ENCODE measurements around the gene HOXA6. TPM values are rescaled to one million over a fixed set of nuclear protein-coding genes. Genes with fewer than 3 reads are reported as not detected.
A peak's percentile ranks its signal among the peaks of the same experiment; 100 is the strongest.

HOXA6 gene
- total and polyA plus RNA-seq, 11 donors = not detected

DNA sequence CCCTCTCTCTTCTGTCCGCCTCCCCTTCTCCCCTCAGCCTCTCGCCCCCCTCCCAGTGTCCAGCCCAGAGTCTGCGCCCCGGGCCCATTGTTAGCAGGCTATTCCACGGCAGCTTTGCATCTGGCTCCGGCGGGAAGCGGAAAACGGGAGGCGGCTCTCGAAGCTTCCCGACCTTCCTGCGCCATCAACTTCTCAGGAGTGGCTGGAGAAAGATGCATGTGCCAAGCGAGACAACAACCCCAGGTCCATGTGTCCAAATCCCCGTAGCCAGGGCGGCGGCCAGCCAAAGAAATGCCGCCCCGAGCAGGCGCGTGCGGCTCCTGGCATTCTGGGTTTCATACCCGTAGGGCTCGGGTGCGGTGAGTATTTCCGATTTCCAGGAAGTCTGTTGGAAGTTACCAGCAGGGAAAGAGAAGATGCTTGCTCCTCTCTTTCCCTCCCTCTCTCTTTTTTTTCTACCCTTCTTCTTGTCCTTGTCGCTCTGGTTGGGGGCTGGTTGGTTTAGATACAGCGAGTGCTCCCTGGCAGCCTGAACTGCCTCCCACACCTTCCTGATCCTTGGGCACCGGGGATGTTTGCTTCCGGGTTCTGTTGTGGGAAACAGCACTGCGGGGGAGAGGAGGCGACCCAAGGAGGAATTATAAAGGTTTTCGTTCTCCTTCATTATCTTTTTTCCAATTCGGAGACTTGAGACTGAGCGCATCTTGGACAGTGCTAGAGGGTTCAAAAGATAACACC, 43.9 kb downstream of the HOXA6 start:
- H3K27me3 ChIP-seq = peaks cover 62 to 100% (median 97%) of the 10 kb centered on the region in 9 donors
- TF ChIP-seq POLR2A (IDR thresholded peaks at IDR 0.05) = no peak
- TF ChIP-seq, protein P1, sequence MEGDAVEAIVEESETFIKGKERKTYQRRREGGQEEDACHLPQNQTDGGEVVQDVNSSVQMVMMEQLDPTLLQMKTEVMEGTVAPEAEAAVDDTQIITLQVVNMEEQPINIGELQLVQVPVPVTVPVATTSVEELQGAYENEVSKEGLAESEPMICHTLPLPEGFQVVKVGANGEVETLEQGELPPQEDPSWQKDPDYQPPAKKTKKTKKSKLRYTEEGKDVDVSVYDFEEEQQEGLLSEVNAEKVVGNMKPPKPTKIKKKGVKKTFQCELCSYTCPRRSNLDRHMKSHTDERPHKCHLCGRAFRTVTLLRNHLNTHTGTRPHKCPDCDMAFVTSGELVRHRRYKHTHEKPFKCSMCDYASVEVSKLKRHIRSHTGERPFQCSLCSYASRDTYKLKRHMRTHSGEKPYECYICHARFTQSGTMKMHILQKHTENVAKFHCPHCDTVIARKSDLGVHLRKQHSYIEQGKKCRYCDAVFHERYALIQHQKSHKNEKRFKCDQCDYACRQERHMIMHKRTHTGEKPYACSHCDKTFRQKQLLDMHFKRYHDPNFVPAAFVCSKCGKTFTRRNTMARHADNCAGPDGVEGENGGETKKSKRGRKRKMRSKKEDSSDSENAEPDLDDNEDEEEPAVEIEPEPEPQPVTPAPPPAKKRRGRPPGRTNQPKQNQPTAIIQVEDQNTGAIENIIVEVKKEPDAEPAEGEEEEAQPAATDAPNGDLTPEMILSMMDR (IDR thresholded peaks at IDR 0.05) = no peak
- intact Hi-C loops (cut with DNase I) = no loop called here
- 6 to 12% (median 10%) methylated on average over 34 to 35 of the region's 35 CpGs for WGBS, 4 donors
- ATAC-seq = no peak
- H3K9me3 ChIP-seq = no peaks in the 10 kb centered on the region
- H3K4me1 ChIP-seq = peaks cover 0 to 33% (median 9%) of the 10 kb centered on the region in 12 donors
- peak overlapping the region in 7 of 12 donors; percentile 5 to 43 (median 34) for H3K4me3 ChIP-seq
- no peak for DNase-seq
- no peaks in the 10 kb centered on the region for H3K36me3 ChIP-seq
- H3K27ac ChIP-seq = peak overlapping the region in 5 of 12 donors; percentile 42 to 93 (median 60)

DNA sequence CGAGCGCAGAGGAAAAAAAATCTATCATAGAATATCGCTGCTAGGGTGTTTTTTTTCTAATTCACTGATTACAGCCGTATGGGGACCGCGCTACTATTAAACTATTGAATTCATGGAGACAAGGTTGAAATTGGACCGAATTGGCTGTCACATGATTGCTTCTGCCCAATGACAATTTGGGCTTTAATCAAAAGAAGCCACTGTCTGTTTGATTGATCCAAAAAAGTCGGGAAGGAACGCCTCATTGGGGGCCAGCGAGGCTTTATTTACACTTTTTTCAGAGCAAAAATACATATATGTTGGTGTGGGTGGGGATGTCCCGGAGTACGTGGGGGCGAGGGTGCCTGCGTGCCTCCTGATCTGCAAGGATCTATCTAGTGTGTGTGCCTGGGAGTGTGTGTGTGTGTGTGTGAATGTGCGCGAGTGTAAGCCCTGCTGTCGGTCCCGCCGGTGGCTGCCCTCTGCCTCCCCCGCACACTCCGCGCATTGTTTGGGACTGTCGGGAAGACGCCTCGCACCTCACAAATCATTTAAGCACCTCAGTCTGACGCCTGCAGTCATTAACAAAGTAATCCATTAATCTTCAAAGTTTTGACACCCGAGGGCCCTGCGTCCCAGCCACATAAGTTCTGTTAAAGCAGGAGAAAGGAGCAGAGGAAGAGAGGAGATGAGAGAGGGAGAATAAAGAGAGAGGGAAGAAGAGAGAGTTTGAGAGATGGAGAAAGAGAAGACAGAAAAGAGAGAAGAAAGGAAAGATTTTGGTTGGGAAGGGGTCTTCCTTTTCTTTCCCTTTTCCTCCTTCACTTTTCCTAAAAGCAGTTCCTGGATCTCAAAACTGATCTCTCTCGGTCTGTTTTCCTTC, 44.8 kb downstream of the HOXA6 start, which contains the start of gene HOXA2:
TSS of gene HOXA2 (minus strand) at position 103 of the 862 bp plus-strand sequence. CDS start 183 bp downstream, outside the sequence.
- H3K27me3 ChIP-seq = peaks cover 62 to 100% (median 98%) of the 10 kb centered on the region in 9 donors
- intact Hi-C loops (cut with DNase I) = no loop called here
- TF ChIP-seq, protein P1 (IDR thresholded peaks at IDR 0.05) = no peak
- TF ChIP-seq POLR2A (IDR thresholded peaks at IDR 0.05) = no peak
- peak in 1 of 4 donors; percentile 50 for ATAC-seq
- H3K9me3 ChIP-seq = no peaks in the 10 kb centered on the region
- H3K27ac ChIP-seq = peak within 1 kb of the TSS in 8 of 12 donors; percentile 10 to 93 (median 53)
- H3K4me1 ChIP-seq = peaks cover 0 to 40% (median 7%) of the 10 kb centered on the region in 12 donors
- no peak for DNase-seq
- peak within 1 kb of the TSS in 10 of 12 donors; percentile 1 to 43 (median 28) for H3K4me3 ChIP-seq
- WGBS, 4 donors = 5 to 8% (median 5%) methylated on average over 29 of the region's 29 CpGs
- no peaks in the 10 kb centered on the region for H3K36me3 ChIP-seq

DNA sequence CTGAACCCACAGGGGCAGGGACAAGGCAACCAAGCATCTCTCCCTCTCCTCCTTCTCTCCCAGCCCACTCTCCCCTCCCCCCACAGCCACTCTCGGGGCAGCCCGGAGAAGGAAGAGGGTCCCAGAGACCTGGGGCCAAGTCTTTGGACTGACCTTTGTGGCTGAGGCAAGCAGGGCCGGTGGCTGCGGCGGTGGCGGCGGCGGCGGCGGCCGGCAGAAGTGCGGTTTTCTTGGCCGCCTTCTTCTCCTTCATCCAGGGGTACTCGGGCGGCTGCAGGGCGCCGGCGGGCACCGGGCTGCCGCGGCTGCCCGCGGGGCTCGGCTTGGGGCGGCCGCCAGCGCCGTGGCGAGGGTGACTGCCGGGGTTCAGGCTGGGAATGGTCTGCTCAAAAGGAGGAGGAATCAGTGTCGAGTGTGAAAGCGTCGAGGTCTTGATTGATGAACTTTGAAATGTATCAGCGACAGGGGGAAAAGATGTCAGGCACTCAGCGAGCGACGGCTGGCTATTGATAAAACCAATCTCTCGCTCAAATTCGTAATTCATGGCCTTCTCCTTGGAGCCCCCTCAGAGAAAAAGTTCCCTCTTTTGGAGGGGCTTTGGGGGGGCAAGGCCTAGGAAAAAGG, 45.5 kb downstream of the HOXA6 start:
- 3 to 6% (median 4%) methylated on average over 13 to 39 of the region's 39 CpGs for WGBS, 4 donors
- Histone ChIP-seq H3K36me3 (no peaks in the 10 kb centered on the region), H3K4me3 (peak overlapping the region in 10 of 12 donors; percentile 1 to 43 (median 26)), H3K9me3 (no peaks in the 10 kb centered on the region), H3K27me3 (peaks cover 62 to 100% (median 98%) of the 10 kb centered on the region in 9 donors), H3K4me1 (peaks cover 0 to 45% (median 10%) of the 10 kb centered on the region in 12 donors), H3K27ac (peak overlapping the region in 8 of 12 donors; percentile 10 to 93 (median 46))
- DNase-seq (no peak), ATAC-seq (no peak)
- TF ChIP-seq, protein P1 (IDR thresholded peaks at IDR 0.05) = no peak
- TF ChIP-seq POLR2A (IDR thresholded peaks at IDR 0.05) = no peak
- intact Hi-C loops (cut with DNase I) = no loop called here

Data from heart left ventricle (tissue), 16 donors.